Endothelial cell of umbilical vein (primary cell): Measurements from ENCODE around the gene ZNF22. TPM values are rescaled to one million over a fixed set of nuclear protein-coding genes. Genes with fewer than 3 reads are reported as not detected.
A peak's percentile ranks its signal among the peaks of the same experiment; 100 is the strongest.

Experiments
- BruUV-seq: library from RNA; stranded (reverse); fragments of 400-500 nt; replicated peaks from 2 replicates; lab custom pipeline; 2021; lab: Mats Ljungman, UMichigan
- CTCF ChIA-PET: fragments of 300-600, 350-600 bp; sonication (Branson Sonifier 250); formaldehyde crosslinking; loops from one replicate; lab custom pipeline; 2021; ENCODE audit warnings: antibody characterized with exemption, inconsistent platforms; lab: Charles Lee
- POLR2A ChIA-PET: fragments of 300-600, 350-600 bp; sonication (Branson Sonifier 250); formaldehyde crosslinking; loops from one replicate; lab custom pipeline; 2021; ENCODE audit warnings: antibody characterized with exemption, inconsistent platforms; lab: Charles Lee
- DNase-seq: peaks from one replicate; pipeline ENCODE4 v3.0.0-alpha.2; 2011; ENCODE audit warnings: low read depth, low spot score
- FAIRE-seq: peaks from 2 replicates; lab custom pipeline; 2011; peaks lifted over from hg19 to GRCh38; lab: Jason Lieb, UNC
- H2AFZ ChIP-seq: 2 replicates; pipeline ENCODE4 v1.6.0; 2012; ENCODE audit warnings: low read depth, low read length, control low read depth, inconsistent platforms
- H3K27ac ChIP-seq: 2 replicates; pipeline ENCODE4 v1.5.1; 2011; ENCODE audit warnings: low read depth, mild to moderate bottlenecking, control low read depth, low read length, moderate library complexity; ENCODE audit not compliant: insufficient read depth
- H3K27me3 ChIP-seq, 2 experiments: 2 replicates each; pipeline versions ENCODE4 v1.6.0 to v1.6.1; 2011; ENCODE audit warnings: low read length in 2 of 2, mixed read lengths in 1 of 2; ENCODE audit not compliant: control insufficient read depth in 2 of 2, insufficient read depth in 2 of 2
- H3K36me3 ChIP-seq, 2 experiments: 2 replicates in 1 of 2; 3 replicates in 1 of 2; pipeline ENCODE4 v1.5.1; 2011; ENCODE audit warnings: low read length in 2 of 2, mild to moderate bottlenecking in 1 of 2, moderate library complexity in 1 of 2; ENCODE audit not compliant: control insufficient read depth in 2 of 2, insufficient read depth in 2 of 2; ENCODE audit errors: extremely low read depth in 1 of 2
- H3K4me1 ChIP-seq: 3 replicates; pipeline ENCODE4 v1.5.1; 2011; ENCODE audit warnings: mild to moderate bottlenecking, low read length; ENCODE audit not compliant: control insufficient read depth, insufficient read depth; ENCODE audit errors: extremely low read depth
- H3K4me2 ChIP-seq: 2 replicates; pipeline ENCODE4 v1.6.1; 2011; ENCODE audit warnings: low read length, control low read depth, mixed read lengths; ENCODE audit not compliant: insufficient read depth
- H3K4me3 ChIP-seq, 3 experiments: fragments of 200-600 bp in 1 of 3; sonication (generic), shearing (Covaris generic) in 1 of 3; replicated peaks in 1 of 3; 2 replicates each; pipeline ENCODE4 v1.5.1; 2011 to 2016; ENCODE audit warnings: control low read depth in 3 of 3, low read length in 3 of 3, mild to moderate bottlenecking in 2 of 3, inconsistent platforms in 1 of 3, low read depth in 1 of 3, moderate library complexity in 1 of 3; ENCODE audit not compliant: insufficient read depth in 1 of 3
- H3K79me2 ChIP-seq: 2 replicates; pipeline ENCODE4 v1.6.0; 2012; ENCODE audit warnings: low read length, inconsistent platforms; ENCODE audit not compliant: control insufficient read depth, insufficient read depth
- H3K9ac ChIP-seq: replicated peaks from 2 replicates; pipeline ENCODE3; 2011; ENCODE audit warnings: low read length, control low read depth; ENCODE audit not compliant: insufficient read depth; ENCODE audit errors: extremely low read depth
- H3K9me1 ChIP-seq: replicated peaks from 3 replicates; pipeline ENCODE4 v1.6.0; 2011; ENCODE audit warnings: mild to moderate bottlenecking, low read length; ENCODE audit not compliant: control insufficient read depth, insufficient read depth; ENCODE audit errors: extremely low read depth
- H3K9me3 ChIP-seq: replicated peaks from 2 replicates; pipeline ENCODE4 v1.5.1; 2012; ENCODE audit warnings: low read length, inconsistent platforms; ENCODE audit not compliant: control insufficient read depth, insufficient read depth
- H4K20me1 ChIP-seq: replicated peaks from 2 replicates; pipeline ENCODE3; 2011; ENCODE audit warnings: mild to moderate bottlenecking, low read length; ENCODE audit not compliant: control insufficient read depth, insufficient read depth; ENCODE audit errors: extremely low read depth
- EZH2 ChIP-seq: IDR thresholded peaks from 2 replicates; pipeline ENCODE4 v1.6.1; 2012; ENCODE audit warnings: borderline replicate concordance, low read depth, mild to moderate bottlenecking, moderate library complexity, low read length, inconsistent platforms; ENCODE audit not compliant: severe bottlenecking
- FOS ChIP-seq: IDR thresholded peaks from 2 replicates; pipeline ENCODE4 v1.6.1; 2011; ENCODE audit warnings: mild to moderate bottlenecking, low read length, moderate library complexity, borderline replicate concordance; ENCODE audit not compliant: insufficient read depth
- GATA2 ChIP-seq: IDR thresholded peaks from 2 replicates; pipeline ENCODE4 v1.7.0; 2011; ENCODE audit warnings: low read depth, mild to moderate bottlenecking, moderate library complexity, mixed read lengths, low read length; ENCODE audit not compliant: insufficient read length, insufficient read depth
- JUN ChIP-seq: IDR thresholded peaks from 2 replicates; pipeline ENCODE4 v1.6.1; 2011; ENCODE audit warnings: borderline replicate concordance, low read depth; ENCODE audit not compliant: insufficient read length, insufficient read depth
- MYC ChIP-seq: IDR thresholded peaks from one replicate; pipeline ENCODE4 v1.6.1; 2011; ENCODE audit warnings: mild to moderate bottlenecking, low read depth, low read length
- POLR2A ChIP-seq: IDR thresholded peaks from 2 replicates; pipeline ENCODE4 v1.6.1; 2012; ENCODE audit warnings: low read depth, mild to moderate bottlenecking, control low read depth, low read length
- POLR2AphosphoS5 ChIP-seq: IDR thresholded peaks from 2 replicates; pipeline ENCODE4 v1.6.1; 2012; ENCODE audit warnings: low read depth, mild to moderate bottlenecking, control low read depth, low read length, moderate library complexity; ENCODE audit not compliant: insufficient read depth
- dilution Hi-C: fragments of 300-500 bp; cut with MboI; formaldehyde crosslinking; loops from one replicate; pipeline ENCODE4 v1.15.0; 2019; ENCODE audit warnings: low sequenced_read_pairs; ENCODE audit not compliant: extremely low pct_ligation_motif_present
- intact Hi-C: fragments of 100-400 bp; cut with micrococcal nuclease; formaldehyde crosslinking; loops from one replicate; pipeline ENCODE4 v1.10.0; 2022
- polyA plus RNA-seq, 4 experiments: library from polyadenylated mRNA; depleted of rRNA in 3 of 4; stranded (reverse) in 3 of 4; unstranded in 1 of 4; fragments of >200 nt; gene quantifications; 2 replicates each; pipeline versions ENCODE4 v1.2.1 to v1.2.3, GENCODE V29; 2011 to 2012; ENCODE audit warnings: missing spikeins in 1 of 4
- total RNA-seq: library from RNA; stranded (reverse); gene quantifications from 2 replicates; pipeline ENCODE4 v1.2.3, GENCODE V29; 2021
- TF ChIP-seq, protein P1 (sequence below): IDR thresholded peaks from 2 replicates; pipeline ENCODE4 v1.6.1; 2011; ENCODE audit not compliant: insufficient read depth, insufficient read length
- TF ChIP-seq, protein P2 (sequence below), 2 donors: IDR thresholded peaks; 1 replicate in 1 of 2; 2 replicates in 1 of 2; pipeline ENCODE4 v1.5.1; 2011; ENCODE audit warnings: low read length in 2 of 2, mild to moderate bottlenecking in 2 of 2, moderate library complexity in 2 of 2, control low read depth in 1 of 2, inconsistent platforms in 1 of 2, low read depth in 1 of 2; ENCODE audit not compliant: insufficient read depth in 1 of 2; ENCODE audit errors: extremely low read depth in 1 of 2

Gene ZNF22
- total and polyA plus RNA-seq, 2 donors (not counting 3 experiments of a cell fraction or from before 2014, with no cell fraction given): 21.0 to 48.7 TPM

DNA sequence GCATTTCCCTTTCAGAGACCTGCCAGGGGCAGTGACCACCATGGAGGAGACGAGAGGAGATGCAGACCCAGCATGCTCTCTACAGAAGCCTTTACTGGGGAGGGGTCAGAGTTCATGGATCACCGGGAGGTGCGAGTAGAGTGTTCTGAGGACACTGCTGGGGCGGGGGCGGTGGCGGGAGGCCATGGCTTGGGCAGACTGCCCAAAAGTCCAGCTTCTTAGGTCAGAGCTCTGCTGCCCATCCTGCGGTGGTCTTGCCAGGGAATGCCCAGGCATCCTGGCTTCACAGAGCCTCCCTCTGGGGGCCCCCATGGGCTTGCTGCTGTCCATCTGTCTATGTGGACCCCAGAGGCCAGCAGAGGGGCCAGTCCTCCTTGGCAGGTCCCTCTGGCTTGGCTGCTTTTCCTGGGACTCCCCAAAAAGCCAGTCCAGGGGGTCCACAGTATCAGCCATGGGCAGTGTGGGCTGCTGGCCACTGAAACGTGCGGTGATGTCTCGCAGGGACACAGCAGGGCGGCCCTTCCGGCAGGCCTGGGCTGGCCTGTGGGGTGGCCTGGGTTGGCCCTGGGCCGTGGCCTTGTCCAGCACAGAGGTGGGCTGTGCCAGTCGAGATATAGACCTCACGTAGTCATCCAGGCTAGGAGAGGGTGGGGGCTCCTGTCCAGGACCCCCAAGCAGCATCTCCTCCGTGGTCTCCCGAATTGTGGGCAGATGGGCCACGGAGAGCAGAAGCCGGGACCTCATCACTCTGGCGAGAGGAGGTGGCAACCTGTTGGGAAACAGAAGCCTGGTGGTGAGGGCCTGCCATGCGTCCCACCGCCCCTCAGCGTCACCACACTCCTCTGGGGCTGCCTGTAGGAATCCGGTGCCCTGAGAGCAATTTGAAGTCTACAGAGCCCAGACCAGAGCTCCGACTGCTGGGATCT, 23.2 kb upstream of the ZNF22 start:
- Histone ChIP-seq H2AFZ (no peak overlapping the region), H3K79me2 (no peaks in the 10 kb centered on the region), H3K27ac (peak overlapping the region; percentile 43), H3K27me3 (no peaks in the 10 kb centered on the region), H4K20me1 (no peaks in the 10 kb centered on the region), H3K9me3 (no peaks in the 10 kb centered on the region), H3K4me3 (peak overlapping the region in 2 of 3 experiments; percentile 58 to 82), H3K9ac (peak overlapping the region; percentile 70), H3K4me2 (peak overlapping the region; percentile 55), H3K36me3 (peaks cover 0 to 11% of the 10 kb centered on the region in 2 experiments), H3K4me1 (peaks cover 46% of the 10 kb centered on the region), H3K9me1 (no peaks in the 10 kb centered on the region)
- ChIA-PET POLR2A (interaction anchor here (0.7 to 2.2 kb wide), 8 partner anchors 10 to 72 kb away, joined by 3 to 48 read pairs (median 8); partner anchors contain the start of gene ZNF22), CTCF (interaction anchor here (0.8 to 1.7 kb wide), 5 partner anchors 11 to 45 kb away, joined by 3 to 11 read pairs (median 7); no protein-coding TSS in a partner anchor)
- FAIRE-seq (no peak), DNase-seq (no peak)
- dilution Hi-C loops (no loop called here), intact Hi-C loops (loop anchor here (1.0 to 10.0 kb wide), 3 partner anchors 19 to 1303 kb away; no protein-coding TSS in a partner anchor)
- TF ChIP-seq POLR2A (no peak), MYC (no peak), FOS (no peak), EZH2 (no peak), GATA2 (no peak), JUN (no peak), POLR2AphosphoS5 (no peak)
- TF ChIP-seq, protein P1, sequence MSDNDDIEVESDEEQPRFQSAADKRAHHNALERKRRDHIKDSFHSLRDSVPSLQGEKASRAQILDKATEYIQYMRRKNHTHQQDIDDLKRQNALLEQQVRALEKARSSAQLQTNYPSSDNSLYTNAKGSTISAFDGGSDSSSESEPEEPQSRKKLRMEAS: no peak
- TF ChIP-seq, protein P2, sequence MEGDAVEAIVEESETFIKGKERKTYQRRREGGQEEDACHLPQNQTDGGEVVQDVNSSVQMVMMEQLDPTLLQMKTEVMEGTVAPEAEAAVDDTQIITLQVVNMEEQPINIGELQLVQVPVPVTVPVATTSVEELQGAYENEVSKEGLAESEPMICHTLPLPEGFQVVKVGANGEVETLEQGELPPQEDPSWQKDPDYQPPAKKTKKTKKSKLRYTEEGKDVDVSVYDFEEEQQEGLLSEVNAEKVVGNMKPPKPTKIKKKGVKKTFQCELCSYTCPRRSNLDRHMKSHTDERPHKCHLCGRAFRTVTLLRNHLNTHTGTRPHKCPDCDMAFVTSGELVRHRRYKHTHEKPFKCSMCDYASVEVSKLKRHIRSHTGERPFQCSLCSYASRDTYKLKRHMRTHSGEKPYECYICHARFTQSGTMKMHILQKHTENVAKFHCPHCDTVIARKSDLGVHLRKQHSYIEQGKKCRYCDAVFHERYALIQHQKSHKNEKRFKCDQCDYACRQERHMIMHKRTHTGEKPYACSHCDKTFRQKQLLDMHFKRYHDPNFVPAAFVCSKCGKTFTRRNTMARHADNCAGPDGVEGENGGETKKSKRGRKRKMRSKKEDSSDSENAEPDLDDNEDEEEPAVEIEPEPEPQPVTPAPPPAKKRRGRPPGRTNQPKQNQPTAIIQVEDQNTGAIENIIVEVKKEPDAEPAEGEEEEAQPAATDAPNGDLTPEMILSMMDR (IDR thresholded peaks at IDR 0.05; ENCODE audit: extremely low read depth in 1 of 2, insufficient read depth in 1 of 2, low read depth in 1 of 2, low read length in 2 of 2): no peak
- no TSS peak for BruUV-seq
